HG03342 (cell line): Measurements from ENCODE around the gene CYP26C1.

Source experiments
- ATAC-seq: cut with Tn5 transposase; IDR thresholded peaks from one replicate; pipeline ENCODE4 v1.9.1; 2021; ENCODE audit warnings: mild to moderate bottlenecking, moderate library complexity; ENCODE audit not compliant: unreplicated experiment

Gene CYP26C1

GRCh38 chr10:93059975-93060886, at the start of gene CYP26C1:
CYP26C1 (plus strand) TSS chr10:93060798; CDS start chr10:93061264, 466 bp downstream.
- ATAC-seq = no peak

- no peak for ATAC-seq
These were observed 44.9 kb upstream of the CYP26C1 start for GRCh38 chr10:93015722-93016121.

GRCh38 chr10:93023013-93023650, 37.5 kb upstream of the CYP26C1 start:
- ATAC-seq = no peak

GRCh38 chr10:93026072-93026471, 34.5 kb upstream of the CYP26C1 start:
- no peak for ATAC-seq

GRCh38 chr10:93027508-93027907, 33.1 kb upstream of the CYP26C1 start:
- no peak for ATAC-seq

- no peak for ATAC-seq
These were observed 31.7 kb upstream of the CYP26C1 start for GRCh38 chr10:93028883-93029282.

- ATAC-seq = no peak
These were observed 30.2 kb upstream of the CYP26C1 start for GRCh38 chr10:93030409-93030808.

- ATAC-seq = no peak
These were observed 28.3 kb upstream of the CYP26C1 start for GRCh38 chr10:93032105-93032808.

GRCh38 chr10:93032809-93033137, 27.8 kb upstream of the CYP26C1 start:
- ATAC-seq = no peak

GRCh38 chr10:93034426-93034825, 26.2 kb upstream of the CYP26C1 start:
- ATAC-seq = no peak

- ATAC-seq = no peak
These were observed 21.5 kb upstream of the CYP26C1 start for GRCh38 chr10:93039110-93039509.

GRCh38 chr10:93039721-93040120, 20.9 kb upstream of the CYP26C1 start:
- peak; percentile 61 for ATAC-seq

GRCh38 chr10:93054486-93054885, 6.1 kb upstream of the CYP26C1 start:
- ATAC-seq = no peak

- no peak for ATAC-seq
These were observed 2.5 kb upstream of the CYP26C1 start for GRCh38 chr10:93058139-93058538.

GRCh38 chr10:93060887-93061593, 442 bp downstream of the CYP26C1 start:
- no peak for ATAC-seq

- ATAC-seq = no peak
These were observed 1.3 kb downstream of the CYP26C1 start for GRCh38 chr10:93061594-93062513.

GRCh38 chr10:93062514-93063143, 2.0 kb downstream of the CYP26C1 start:
- ATAC-seq = peak; percentile 71

- ATAC-seq = no peak
These were observed 2.8 kb downstream of the CYP26C1 start for GRCh38 chr10:93063144-93063976.
